GM19238 (cell line): Measurements from ENCODE around the gene ETDC.
"Not testable (repeated sequence)": the region's sequence is repeated elsewhere in the genome, so short reads cannot be mapped to it uniquely, and the experiment has no call there.

Experiments used
- DNase-seq: peaks from one replicate; pipeline ENCODE4 v3.0.0; 2011; ENCODE audit warnings: low spot score; ENCODE audit not compliant: insufficient read length

Gene ETDC

GRCh38 chrX:135309430-135309923 lies at the start of gene ETDC:
ETDC (plus strand) TSS chrX:135309480; CDS start chrX:135309480, 0 bp downstream.
- no peak for DNase-seq

DNA sequence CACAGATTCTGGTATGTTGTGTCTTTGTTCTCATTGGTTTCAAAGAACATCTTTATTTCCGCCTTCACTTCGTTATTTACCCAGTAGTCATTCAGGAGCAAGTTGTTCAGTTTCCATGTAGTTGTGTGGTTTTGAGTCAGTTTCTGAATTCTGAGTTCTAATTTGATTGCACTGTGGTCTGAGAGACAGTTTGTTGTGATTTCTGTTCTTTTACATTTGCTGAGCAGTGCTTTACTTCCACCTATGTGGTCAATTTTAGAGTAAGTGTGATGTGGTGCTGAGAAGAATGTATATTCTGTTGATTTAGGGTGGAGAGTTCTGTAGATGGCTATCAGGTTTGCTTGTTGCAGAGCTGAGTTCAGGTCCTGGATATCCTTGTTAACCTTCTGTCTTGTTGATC lies 48.3 kb upstream of the ETDC start:
- DNase-seq: not testable (repeated sequence)

DNA sequence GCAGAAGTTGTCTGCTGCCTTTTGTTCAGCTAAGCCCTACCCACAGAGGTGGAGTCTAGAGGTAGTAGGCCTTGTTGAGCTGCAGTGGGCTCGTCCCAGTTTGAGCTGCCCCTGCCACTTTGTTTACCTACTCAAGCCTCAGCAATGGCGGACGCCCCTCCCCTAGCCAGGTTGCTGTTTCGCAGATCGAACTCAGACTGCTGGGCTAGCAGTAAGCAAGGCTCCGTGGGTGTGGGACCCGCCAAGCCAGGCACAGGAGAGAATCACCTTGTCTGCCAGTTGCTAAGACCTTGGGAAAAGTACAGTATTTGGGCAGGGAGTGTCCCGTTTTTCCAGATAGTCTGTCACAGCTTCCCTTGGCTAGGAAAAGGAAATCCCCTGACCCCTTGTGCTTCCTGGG lies 45.9 kb upstream of the ETDC start:
- not testable (repeated sequence) for DNase-seq

DNA sequence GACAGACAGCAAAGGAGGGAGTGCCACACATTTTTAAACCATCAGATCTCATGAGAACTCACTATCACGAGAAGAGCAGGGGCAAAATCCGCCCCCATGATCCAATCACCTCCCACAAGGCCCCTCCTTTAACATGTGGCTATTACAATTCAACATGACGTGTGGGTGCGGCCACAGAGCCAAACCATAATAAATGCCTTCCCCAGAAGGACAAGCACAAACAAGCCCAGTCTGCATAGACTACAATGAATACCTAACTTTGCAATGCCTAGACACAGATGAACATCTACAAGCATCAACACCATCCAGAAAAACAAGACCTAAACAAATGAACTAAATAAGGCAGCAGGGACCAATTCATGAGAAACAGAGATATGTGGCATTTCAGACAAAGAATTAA lies 45.1 kb upstream of the ETDC start:
- no peak for DNase-seq

DNA sequence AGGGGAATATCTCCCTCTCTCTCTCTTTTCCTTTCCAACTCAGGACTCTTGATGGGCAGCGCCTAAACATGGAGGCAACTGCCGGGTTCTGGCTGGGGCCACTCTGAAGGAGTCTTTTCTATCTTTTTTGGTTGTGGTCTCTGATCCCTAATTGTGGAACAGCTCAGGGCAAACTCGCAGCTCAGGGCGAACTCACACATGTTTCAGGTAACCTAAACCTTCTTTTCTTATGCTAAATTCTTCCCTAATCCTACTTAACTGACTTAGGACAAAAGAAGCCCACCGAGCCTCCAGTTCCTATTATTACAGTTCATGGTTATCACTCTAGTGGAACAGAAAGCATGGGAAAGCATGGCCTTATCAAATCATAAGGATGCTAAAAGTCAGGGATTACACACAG lies 36.1 kb upstream of the ETDC start:
- no peak for DNase-seq

- no peak for DNase-seq
Observed at GRCh38 chrX:135275973-135276372, 33.3 kb upstream of the ETDC start.

DNA sequence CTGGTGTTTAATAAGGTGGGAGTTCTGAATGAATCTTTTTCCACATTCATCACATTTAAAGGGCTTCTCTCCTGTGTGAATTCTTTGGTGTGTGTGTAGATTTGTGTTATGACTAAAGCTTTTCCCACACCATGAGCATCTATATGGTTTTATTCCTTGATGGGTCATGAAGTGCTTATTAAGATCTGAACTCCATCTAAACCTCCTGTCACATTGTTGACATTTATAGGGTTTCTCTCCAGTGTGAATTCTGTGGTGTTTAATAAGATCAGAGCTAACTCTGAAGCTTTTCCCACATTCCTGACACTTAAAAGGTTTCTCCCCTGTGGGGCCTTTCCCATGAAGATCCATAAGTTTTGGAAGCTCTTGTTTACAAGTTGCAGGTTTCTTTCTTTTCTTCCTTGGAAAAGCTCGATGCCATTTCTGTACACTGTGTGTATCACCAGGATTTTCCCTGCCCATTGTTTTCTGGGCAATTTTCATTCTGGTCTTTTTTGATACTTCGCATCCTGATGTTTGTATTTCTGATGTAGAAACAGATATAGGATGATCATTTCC lies 21.9 kb upstream of the ETDC start:
- no peak for DNase-seq

- DNase-seq: peak; percentile 30
Observed at GRCh38 chrX:135295238-135295943, 13.9 kb upstream of the ETDC start.

DNA sequence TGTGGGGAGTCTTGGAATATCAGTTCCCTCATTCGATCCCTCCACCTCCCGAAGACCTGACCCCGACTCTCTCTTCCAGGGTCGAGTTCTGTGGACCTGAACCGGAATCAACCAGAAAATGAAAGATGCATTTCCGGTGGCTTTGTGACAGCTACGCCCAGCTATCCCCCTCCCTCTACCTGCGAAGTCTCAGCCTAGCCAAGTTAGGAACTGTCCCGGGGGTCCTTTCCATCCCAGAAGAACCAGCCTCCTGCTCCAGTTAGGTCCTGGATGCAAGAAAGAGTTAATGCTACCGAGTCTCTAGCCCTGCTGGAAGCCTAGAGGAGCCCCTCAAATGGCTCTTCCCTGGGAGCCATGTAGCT lies 13.4 kb upstream of the ETDC start:
- DNase-seq: no peak

DNA sequence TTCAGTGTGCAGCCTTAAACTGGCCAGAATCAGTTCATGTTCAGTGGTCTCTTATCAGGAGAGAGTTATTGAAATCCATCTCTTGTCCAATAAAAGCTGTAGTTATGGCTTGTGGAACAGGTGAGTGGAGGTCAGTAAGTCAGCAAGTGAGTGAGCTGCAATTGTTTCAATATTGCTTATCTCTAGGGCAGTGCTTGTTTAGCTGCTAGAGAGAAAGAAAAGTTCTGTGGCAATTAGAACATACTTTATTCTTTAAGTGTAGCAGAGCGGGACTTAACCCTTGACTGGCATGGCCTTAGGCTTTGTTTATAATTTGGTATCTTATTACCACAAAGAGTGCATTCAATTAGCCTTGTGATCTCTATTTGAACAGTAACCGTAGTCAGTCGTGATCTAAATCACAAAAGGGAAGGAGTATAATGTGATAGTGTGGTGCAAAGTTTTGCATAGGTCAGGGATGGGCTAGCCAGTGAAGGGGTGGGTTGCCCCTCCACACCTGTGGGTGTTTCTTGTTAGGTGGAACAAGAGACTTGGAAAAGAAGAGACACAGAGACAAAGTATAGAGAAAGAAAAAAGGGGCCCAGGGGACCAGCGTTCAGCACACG lies 6.9 kb upstream of the ETDC start:
- DNase-seq: no peak

- no peak for DNase-seq
Observed at GRCh38 chrX:135304741-135305140, 4.5 kb upstream of the ETDC start.

- DNase-seq: no peak
Observed at GRCh38 chrX:135307171-135307570, 2.1 kb upstream of the ETDC start.

DNA sequence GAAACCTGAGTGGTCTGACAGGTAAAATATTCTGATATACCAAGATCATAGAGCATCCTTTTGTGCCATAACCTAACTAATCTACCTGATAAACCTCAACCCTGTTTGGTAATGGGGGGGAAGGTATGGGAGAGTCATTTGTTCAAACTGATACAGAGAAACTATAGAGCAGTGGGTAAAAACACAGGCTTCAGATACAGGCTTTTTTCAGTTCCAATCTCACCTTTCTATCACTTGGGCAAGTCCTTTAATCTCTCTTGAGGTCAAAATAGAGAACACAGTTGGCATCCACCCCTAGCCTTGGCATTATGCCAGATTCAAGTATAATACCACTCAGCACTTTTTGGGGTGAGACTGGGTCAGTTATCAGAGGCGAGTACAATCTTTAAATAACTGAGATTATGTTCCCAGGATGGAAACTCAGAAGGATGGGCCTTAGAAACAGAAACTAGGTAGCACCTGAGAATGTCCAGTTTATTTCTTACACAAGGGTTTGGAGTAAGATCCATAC lies 880 bp upstream of the ETDC start:
- no peak for DNase-seq

DNA sequence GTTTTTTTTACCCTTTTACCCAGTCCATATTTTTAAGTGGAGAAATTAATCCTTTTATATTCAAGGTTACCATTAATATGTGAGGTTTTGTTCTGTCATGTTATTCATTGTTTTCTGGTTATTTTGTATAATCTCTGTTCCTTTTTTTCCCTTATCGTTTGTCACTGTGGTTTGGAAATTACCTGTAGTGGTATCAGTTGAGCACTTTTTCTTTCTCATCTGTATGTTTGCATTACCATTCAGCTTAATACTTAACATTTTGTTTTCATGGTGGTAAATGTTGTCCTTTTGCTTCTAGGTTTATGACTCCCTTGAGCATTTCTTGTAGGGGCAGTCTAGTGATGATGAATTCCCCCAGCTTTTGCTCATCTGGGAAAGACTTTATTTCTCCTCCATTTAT lies 6.6 kb downstream of the ETDC start:
- DNase-seq: no peak

DNA sequence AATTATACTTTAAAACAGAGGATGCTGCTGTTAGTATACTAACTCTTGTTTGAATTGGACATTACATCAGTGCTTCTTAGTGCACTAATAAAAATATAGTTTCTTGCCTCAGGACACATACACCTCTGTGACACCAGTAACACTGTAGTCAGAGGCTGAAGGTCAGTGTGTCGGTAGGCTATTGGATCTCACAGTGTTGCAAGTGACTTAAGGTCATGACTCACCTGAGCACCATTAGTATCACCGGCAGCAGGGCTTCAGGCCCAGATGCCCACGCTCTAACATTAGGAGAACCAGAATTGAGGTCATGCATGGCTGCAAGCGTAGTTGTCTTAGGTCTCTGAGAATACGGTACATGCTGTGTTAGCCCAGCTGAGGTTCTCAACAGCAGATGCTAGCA lies 15.2 kb downstream of the ETDC start:
- no peak for DNase-seq

- not testable (repeated sequence) for DNase-seq
Observed at GRCh38 chrX:135325036-135325818, 15.9 kb downstream of the ETDC start.

DNA sequence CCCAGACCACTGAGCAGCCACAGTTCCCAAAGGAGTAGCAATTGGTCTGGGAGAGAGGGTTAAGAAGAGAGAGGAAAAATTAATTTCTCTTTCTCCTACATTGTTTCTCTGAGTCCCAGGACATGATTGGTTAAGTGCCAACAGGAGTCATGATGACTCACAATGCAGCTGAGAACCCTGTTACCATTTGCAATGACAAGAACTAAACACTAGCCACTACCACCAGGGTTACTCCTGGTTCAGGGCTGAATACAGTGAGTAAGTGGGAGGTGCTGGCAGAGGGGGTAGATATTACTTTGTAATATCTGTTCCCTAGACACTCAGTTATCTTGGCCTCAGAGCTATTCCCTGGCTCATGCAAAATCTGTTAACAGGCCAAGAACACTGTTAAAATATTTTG lies 18.0 kb downstream of the ETDC start:
- no peak for DNase-seq

DNA sequence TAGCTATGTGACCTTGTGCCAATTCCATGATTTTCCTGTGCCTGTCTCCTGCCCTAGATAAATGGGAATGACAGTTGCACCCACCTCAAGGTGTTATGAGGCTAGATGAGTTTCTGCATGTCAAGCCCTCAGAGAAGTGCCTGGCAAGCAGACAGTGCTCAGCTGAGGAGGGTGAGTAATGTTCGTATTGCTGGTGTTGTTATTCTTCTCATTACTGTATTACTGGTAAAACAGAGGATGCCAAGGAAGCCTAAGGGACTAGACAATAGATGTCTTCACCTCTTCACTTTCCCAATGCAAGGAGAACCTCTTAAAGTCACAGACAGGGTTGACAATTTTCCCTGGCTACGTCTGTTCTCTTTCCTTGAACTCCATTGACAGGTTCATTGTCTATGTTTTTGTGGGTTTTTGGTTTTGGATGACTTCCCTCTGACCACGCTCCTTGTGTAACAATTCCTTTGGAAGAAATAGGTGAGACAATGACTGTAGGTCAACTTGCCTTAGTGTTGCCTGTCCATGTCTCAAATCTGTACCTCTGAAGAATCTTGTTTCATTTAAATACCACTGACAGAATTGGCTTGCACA lies 19.2 kb downstream of the ETDC start:
- no peak for DNase-seq

DNA sequence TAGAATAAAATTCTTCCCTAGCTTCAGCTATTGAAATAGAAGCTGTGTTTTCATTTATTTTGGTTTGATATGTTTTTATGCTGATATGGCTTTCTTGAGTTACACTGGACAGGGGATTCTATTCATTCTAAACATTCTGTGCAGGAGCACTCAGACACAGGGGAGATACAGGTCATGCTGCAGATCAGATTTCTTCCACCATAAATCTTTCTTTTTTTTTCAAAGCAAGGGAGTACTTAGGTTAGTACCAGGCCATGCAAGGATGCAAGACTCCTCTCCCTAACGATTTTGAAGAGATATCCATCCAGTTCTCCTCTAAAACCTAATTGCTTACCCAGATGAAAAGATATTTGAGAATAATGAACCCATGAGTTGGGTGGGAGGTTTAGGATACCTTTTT lies 21.4 kb downstream of the ETDC start:
- DNase-seq: no peak

DNA sequence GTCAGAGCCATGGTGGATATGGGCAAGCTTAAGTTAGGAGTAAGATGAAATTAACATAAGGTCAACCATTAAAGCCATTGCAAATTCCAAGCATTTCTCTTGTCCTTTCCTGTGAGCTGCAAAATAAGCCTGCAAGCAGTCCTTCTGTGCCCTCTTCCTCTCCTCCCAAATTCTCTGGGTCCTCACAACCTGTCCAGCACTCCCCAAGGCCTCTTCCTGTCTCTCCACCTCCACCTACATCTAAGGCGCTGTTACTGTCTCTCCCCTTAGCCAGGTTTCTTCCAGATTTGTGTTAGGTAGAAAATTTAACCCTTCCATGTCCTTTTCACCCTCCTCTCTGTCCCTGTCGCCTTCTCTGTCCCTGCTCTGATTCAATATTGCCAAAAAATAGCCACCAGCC lies 22.2 kb downstream of the ETDC start:
- no peak for DNase-seq

DNA sequence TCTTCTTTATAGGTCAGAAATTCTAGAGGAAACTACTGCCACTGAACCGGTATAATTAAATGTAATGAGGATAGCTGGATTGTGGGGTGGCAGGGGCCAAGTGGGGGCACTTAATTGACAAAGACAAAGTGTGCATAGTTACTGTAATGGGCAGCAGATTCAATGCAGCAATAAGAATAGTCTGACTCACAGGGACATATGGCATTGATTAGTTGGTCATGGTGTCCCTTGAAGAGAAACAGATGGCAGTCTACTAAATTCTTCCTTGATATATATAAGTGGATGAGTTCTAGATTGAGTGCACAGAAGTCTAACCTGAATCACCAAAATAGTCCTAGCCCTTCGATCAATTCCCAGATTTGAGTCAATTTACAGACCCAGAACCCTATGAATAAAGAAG lies 31.6 kb downstream of the ETDC start:
- DNase-seq: no peak
